NCI-H128 (cell line): ENCODE data around the gene BMPER.

Source experiments
- DNase-seq: peaks from one replicate; lab custom pipeline; 2025; ENCODE audit not compliant: unreplicated experiment; lab: John Stamatoyannopoulos, UW

The BMPER gene

DNA sequence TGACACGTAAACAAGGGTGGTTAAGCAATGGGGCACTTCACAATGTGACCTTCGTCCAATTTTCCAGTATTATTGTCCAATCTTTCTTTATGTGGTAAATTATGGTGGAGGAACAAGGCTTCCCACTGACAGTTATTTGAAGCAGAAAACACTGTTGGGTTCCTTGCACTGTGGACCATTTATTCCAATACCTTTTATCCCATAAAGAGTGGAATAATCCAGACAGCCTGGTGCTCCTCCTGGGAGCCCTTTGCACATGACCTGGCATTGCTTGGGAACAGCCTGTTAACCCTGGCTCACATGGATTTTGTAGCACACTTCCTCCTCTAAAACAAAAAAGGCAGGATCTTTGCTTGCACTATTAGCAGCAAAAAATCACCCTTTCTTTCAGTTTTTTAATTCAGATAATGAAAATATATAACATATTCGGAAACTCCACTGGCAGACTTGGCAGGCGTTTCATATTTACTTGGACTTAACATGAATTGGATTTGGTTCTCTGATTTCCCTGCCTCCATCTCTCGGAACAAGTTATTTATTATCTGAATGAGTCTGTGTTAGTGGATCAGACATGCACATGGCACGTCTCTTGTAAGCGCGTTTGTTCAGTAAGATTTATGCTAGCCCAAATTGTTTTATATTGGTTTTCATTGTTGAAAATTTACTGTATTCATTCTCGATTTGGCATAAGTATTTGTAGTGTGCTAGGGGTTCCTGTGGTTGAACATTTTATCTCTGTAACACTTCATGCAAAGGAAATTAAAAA, 59.3 kb downstream of the BMPER start:
- no peak for DNase-seq

DNA sequence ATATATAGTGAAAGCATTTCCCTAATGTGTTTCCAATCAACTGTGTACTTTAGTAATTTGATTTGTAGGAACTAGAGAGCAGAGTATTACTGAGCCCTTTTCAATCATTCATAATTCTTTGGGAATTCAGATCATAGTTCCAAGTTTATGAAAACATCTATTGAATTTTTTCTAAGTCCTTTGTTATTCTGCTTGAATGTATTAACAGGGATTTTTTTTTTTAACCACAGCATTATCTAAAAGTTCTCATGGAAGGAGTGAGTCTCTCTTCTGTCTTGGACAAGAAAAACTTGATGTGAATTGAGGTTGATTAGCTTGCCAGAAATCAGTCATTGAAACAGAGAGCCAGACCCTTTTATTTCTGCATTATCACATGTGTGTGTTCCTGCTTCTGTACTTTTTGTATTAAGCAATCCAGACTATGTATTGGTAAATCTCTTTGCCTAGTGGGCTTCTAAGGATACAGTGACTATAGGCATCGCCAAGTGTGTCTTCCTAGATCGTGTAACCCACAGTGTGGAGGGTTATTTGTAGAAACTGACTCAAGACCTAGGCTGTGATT, 59.9 kb downstream of the BMPER start:
- no peak for DNase-seq

DNA sequence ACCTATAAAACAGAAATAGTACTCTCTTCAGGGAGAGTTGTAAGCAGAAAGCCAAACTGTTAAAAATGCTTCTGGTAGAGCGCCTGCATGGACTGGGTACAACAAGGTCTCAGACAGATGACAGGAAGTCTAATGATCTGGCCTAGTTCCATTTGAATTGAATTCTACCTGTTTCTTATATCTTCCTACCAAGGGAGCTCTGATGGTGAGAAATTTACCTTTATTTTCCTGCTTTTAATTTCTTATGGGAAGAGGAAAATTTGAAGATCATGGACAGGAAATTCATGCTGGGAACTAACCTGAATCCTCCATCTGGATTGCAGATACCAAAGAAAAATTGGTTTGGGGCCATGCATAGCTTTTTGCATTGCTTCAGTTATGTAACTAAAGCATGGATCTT, 63.3 kb downstream of the BMPER start:
- DNase-seq, result no peak

DNA sequence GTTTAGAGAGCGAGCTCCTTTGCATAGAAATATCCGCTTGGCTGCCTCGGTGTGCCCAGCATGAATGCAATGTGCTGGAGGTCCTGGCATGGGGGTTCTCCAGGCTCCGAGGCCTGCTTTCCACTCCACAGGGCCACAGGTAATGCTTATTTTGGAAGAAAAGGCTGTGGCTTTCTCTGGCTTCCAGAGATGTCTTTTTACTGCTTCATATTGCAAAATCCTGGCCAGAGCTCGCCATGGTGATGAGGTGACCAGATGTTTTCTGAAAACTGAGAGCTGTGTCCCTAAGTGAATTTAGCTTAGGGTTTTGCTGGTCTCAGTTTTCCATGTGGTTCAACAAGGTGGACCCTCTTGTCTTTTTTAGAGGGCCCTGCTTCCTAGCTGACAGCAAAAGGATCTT, 65.2 kb downstream of the BMPER start:
- DNase-seq, result no peak

DNA sequence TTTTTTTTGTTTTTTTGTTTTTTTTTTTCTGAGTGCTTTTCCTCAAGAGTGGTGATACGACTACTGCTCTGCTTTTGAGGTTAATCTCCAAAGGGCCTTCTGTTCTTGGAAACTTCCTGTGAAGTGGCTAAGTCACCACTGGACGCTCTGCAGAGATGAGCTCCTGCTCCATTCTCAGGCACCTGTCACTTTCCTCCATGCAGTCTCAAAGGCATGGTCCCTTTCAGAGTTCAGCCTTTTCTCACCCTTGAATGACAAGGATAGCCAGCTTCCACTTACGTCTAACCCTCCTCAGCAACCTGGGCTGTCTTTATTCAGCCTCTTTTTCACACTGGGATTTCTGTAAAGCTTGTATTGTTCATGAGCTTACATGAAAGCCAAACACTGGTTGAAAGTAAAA, 65.8 kb downstream of the BMPER start:
- DNase-seq, result no peak

DNA sequence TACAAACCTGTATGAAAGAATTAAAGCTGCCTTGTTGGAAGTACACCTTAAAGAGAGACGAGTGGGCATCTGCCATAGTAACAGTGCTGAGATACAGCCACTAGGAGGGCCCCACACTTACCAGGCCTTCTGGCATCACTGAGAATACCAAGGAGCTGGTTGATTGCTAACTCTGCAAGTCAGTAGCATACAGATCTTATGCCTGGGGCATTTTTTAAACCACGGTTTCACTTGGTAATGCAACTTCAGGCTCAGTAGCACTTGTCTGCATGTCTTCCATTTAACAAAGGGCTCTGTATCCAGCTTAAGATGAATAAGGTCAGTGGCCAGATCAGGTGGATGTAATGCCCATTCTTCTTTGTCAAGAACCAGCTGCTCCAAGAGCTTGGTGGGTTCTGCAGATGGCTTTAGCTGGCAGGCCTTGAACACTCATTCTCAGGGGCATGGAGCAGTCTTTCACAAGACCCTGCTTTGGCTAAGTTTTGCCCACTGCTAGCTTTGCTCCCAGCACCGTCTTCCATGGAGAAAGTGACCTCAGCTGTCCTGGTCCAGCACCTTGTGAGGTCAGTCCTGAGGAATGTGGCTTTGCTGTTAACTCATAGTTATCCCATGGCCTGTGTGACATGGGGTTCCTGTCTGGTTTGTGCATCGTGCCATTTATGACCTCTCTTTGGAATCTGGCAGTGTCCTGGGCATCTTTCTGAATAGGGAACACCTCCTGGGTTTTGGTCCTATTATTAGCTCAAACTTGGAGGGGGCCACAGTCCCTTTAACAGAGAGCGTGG, 68.1 kb downstream of the BMPER start:
- DNase-seq, result no peak

DNA sequence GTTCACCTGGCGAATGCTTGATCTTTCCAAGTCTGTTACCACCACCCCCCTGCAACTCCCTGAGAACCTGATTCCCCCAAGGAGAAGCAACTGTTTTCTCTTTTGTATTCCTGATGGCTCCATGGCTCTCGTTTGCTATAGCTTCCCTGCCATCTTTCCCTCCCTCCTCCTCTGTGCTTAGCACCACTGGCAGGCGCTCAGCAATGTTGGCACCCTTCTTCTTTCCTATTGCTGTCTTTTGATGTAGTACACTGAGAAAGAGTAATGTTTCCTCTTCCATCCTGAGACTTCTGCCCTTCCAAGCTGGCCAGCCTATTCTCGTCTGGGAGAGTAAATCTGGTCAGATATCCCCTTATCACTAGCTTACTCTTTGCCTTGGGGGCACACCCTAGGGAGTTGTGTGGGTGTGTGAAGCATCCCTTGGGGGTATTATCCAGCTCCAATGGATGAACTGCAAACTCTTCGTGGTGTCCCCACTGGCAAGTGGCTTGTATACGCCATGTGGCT, 74.0 kb downstream of the BMPER start:
- DNase-seq, result no peak

DNA sequence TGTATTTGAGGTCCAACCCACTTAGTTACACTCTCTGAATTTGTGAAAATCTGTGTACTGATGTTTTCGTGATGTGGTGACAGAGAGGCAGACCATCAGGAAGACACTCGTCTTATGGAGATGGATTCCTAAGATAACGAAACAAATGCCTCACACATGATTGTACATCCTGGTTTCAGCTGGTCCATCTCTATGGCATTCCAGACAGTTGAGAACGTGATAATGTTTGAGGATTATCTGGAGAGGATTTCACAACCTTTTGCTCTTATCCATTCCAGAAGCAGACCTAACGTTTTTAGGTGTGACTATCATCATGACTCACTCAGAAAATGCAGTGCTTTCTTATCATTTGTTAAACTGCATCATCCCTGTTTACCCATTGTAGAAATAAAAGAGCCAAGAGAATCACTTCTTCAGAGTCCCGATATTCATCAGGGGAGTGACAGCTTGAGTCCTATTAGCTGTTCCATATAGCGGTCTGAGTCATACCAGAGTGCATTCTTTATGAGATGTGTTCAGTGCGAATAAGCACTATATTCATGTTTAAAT, 74.5 kb downstream of the BMPER start:
- DNase-seq, result no peak

DNA sequence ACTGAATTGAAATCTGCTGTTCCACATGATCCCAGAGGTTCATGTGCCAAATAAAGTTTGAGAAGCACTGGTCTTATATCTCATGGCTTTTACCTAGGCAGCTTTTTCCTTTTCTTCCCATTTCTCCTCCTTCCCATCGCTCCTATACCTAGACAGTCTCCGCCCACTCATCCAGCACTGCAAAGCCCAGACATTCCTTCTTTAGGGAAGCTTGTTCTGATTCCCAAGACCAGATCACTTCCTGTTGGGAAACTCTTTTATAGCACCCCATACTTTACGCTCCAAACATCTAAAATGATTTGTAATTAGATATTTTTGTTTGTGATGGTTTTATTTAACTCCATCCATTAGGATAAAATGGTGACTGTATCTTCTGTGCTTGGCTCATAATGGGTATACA, 75.9 kb downstream of the BMPER start:
- no peak for DNase-seq

DNA sequence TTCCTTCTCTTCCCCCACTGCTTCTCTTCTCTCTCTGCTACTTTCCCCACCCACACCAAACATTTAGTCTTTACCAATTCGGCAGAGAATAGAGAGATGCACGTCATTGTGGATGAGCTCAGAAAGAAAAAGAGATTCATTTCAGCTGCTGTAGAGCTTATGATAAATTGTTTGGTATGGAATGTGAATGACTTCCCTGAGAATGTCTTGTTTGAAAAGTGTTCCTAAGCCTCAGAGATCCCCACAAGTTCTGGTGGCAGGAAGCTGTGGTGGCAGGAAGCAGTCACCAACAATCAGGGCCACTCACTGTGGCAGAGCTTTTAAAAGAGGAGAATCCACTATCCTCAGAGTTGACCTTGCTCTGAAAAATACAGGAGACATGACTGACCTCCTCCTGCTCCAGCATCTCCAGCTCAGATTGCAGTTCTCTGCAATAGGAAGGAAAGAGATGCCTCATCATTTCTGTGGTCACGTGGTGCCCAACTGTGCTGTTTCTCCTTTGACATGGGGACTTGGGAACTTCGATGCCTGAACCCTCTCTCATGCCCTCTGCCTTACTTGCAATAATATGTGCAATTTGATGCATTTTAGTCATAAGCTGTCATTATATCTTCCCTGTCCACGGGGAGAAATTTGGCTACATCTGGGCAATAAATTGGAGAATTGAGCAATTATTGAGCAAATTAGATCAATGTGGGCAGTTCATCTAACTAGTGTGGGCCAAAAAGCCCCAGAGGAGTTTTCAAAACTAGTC, 76.5 kb downstream of the BMPER start:
- no peak for DNase-seq

DNA sequence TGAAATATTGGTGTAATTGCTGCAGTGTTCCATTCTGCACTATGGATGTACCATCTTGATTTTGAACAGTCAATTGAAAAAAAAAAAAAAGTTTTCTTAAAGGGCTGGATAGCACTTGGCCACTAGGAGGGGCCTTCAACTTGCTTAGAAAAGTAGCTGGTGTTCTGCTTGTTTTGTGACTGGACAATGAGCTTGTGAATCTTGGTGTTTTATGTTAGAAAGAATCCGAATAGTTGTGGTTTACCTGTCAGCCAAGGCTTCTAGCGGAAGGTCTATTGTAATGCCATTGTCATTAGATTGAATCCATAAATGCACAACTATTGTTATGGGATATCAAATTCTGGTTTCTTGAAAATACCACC, 77.1 kb downstream of the BMPER start:
- DNase-seq, result no peak

DNA sequence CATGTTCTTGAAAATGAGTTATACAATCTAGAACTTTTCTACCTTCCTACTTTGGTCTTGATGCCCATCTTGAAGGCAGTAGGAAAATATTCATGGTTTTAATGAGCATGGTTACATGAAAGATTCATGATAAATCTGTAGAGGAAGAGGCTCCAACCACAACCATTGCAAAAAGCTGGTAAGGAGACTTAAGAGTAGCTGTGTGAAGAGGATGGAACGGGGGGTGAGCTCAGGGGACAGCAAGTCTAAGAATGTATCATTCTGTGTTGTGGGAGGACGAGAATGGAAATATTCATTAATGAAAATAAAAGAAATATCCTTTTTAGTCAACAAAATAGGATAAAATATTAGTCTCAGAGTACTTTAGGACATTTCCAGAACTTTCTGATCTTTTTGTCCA, 81.1 kb downstream of the BMPER start:
- DNase-seq, result no peak

DNA sequence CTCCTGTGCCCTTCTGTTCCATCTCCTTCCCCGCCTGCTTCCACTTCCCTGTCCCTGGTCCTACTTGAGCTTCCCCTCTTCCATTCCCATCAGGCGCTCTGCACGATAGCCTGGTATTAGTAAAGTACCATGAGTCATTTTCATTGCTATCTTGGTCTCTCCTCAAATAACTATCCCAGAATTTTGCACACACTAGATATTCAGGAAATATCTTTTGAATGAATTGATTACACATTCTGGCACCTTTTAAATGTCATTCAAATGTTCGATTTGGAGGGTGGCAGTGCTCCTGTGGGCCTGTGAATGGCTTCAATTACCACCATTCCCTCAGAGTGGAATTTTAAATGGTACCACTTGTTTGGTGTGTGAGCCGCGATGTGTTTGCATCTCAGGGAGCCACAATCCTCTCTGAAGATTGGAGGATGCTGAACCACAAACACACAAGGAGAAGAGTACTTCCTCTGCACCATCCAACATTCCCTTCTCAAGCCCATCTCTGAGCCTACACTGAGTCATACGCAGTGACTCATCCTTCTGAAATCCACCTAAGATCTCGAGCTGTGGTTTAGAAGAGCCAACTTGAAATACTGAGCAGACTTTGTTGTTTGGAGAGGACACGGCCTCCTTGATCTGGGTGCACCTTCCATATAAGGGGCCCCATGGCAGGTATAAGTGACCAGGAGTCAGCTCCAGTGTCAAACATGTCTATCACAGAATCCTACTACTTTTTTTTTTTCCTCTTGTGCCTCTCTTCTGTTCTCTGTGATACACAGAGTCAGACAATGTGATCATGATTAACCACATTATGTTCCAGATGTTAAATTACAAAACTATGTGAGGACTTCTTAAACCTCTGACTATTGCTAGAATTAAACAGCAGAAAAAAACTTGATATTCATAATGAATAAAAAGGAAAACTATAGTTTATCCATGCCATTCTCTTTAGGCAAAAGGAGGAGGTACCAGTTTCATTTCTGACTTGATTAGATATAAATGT, 81.9 kb downstream of the BMPER start:
- DNase-seq, result no peak

DNA sequence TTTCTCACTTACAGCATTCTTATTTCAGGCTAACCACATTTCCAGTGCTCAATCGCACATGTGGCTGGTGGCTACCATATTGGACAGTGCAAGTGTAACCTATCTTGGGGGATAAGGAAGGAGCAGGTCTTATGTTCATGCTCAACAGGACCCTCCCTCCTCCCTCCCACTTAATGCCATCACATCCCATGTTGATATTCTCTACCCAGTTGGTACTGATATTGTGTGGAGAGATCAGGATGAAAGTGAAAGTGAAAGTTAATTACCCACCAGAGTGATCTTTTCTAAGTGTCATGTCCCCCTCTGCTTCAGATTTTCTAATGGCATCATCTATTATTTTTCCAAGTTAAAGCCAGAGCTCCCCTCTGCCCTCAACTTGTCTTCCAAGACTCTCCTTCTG, 91.6 kb downstream of the BMPER start:
- DNase-seq, result no peak

DNA sequence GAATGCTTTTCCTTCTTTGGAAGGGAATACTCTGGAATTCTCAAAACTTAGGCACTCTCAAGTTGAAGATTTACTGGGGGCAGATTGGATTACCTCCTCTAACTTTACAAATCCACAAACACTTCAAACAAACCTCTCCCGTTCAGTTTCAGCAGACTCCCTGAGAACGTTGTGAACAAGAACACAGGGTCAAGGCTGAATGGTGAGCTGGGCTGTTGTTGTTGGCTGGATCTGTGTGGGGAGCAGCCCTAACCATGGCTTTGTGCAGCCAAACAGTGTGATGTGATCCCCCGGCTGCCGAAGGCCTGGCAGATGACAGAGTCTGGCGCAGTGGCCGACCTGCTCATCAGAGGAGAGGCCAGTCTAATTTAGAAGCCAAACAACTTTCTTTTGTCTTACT, 93.1 kb downstream of the BMPER start:
- no peak for DNase-seq

DNA sequence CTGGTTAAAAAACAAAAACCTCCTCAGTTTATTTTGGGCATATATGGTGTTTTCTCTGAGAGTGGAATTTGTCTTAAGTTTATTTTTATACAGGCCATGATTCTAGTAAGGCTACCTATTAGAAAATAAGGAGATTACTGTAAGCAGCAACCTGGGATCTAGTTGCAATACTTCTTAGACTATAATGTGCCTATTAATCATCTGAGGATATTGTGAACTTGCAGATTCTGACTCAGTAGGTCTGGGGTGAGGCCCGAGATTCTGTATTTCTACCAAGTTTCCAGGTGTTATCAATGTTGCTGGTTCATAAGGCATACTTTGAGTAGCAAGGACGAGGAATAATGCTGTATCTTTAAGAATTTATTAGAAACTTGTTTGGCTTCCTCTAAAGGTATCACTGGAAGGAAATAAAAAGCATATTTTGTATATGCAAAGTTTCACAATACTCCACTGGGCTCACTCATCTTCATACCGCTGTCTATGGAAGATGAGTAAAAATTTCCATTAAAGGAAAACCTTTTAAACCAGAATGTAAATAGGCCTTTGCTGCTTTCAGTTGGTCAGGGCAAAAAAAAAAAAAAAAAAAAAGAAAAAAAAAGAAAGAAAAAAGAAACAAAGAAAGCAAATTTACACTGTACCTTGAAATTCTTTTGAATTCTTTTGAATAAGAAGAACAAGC, 105.8 kb downstream of the BMPER start:
- no peak for DNase-seq

DNA sequence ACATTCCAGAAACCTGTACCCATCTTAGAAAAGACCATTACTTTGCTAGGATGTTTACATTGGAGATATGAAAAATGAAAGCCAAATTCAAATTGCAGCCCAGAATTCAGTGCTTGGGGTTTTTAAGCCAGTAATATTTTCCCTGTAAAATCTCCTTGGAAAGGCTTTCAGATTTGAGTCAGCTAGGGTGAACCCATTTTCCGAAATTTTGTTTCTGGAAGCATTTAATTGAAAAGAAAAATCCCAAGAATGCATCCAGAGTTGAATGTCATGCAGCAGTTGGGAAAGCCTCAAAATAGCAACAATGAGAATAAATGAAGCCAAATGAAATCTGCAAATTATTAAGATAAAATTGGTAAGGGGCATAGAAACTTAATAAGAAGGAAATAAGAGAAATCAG, 106.4 kb downstream of the BMPER start:
- no peak for DNase-seq

DNA sequence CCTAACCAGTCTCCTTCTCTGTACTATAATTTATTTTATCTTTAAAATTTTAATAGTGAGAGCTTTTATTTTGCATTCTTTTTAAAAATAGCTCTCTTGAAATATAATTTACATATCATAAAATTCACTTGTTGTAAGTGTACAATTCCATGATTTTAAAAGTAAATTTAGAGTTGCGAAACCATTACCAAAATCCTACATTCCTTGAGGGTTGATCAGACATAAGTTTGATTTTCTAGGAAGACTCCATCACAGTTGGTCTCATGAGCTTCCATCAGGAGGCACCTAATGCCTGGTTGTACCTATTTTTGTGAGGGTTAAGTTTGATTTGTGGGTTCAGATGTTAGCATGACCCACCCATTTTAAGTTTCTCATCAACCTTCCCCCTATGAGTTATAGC, 108.1 kb downstream of the BMPER start:
- DNase-seq, result no peak

DNA sequence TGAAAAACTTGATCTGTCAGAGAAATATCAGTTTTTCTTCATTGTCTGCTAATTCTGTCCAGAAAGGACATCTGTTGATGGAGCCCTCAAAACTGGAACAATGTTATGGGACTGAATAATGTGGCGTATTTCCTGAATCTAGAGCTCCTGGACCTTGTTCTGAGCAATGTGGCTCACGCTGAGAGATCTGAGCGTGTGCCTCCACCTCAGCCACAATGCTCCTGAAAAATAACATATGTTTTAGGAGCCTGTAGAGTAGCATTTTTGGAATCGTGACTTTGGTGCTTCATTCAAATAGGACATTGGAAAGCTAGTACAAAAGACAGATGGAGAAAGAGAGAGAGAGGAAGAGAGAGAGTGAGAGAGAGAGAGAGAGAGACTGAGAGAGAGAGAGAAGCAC, 110.3 kb downstream of the BMPER start:
- DNase-seq, result no peak
